ENCODE measurements around the gene SORD. TPM values are rescaled to one million over a fixed set of nuclear protein-coding genes. Genes with fewer than 3 reads are reported as not detected.

Gene SORD
- total and polyA plus RNA-seq, 9 of the 15 experiments (the other 6 are each of a cell fraction or from before 2014, with no cell fraction given): 5.9 to 79.2 (median 29.6) TPM

DNA sequence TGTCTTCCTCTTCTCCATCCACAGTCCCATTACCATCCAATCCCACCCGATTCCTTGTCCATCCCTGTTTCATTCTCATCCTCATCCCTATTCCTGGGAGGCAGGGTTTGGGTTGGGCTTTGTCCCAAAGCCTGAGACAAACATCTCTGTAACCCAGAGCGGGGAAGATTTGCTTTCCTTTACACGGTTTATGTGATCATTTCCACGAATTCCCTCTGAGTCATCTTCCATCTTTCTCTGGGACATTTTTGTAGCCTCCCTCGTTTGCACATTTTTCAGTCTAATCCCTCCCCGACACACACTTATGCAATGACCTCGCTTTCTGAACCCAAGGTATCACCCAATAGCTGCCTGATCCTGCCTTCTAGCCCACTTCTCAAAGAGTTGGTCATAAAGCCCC lies 68.2 kb downstream of the SORD start (continued):
- TF ChIP-seq JUND (IDR thresholded peaks at IDR 0.05; ENCODE audit: borderline replicate concordance, low read depth, low read length) (peak; percentile 82), JUND (tag; IDR thresholded peaks at IDR 0.05; ENCODE audit: borderline replicate concordance, low read depth, low read length) (peak; percentile 72; the same call in 1 of the 3 replicates), LEF1 (IDR thresholded peaks at IDR 0.05) (0 out of 2 replicates have a peak, but pooled peaks have one; percentile 13), NR3C1 (CRISPR knock-in tag; IDR thresholded peaks at IDR 0.05) (no peak), ZNF174 (CRISPR knock-in tag; IDR thresholded peaks at IDR 0.05) (no peak), MTA1 (IDR thresholded peaks at IDR 0.05; ENCODE audit: borderline replicate concordance) (peak; percentile 31; the same call in 1 of the 2 replicates), SMARCE1 (IDR thresholded peaks at IDR 0.05) (peak; percentile 69), NCOA4 (IDR thresholded peaks at IDR 0.05; ENCODE audit: partially characterized antibody) (no peak), MEIS2 (IDR thresholded peaks at IDR 0.05; ENCODE audit: partially characterized antibody) (no peak), ARID1B (IDR thresholded peaks at IDR 0.05) (peak; percentile 70), HLTF (IDR thresholded peaks at IDR 0.05) (no peak), TAF1 (IDR thresholded peaks at IDR 0.05; ENCODE audit: control insufficient read depth, extremely low read depth, insufficient read depth, low read length, severe bottlenecking) (no peak), ZEB2 (IDR thresholded peaks at IDR 0.05) (no peak), SREBF1 (IDR thresholded peaks at IDR 0.05; ENCODE audit: borderline replicate concordance, low read depth, low read length) (no peak), NR4A1 (CRISPR knock-in tag; IDR thresholded peaks at IDR 0.05) (no peak), NR4A1 (tag; IDR thresholded peaks at IDR 0.05) (no peak), EZH2 (IDR thresholded peaks at IDR 0.05; ENCODE audit: borderline replicate concordance, low read depth, low read length) (no peak), KDM2B (CRISPR knock-in tag; IDR thresholded peaks at IDR 0.05) (no peak), ZKSCAN8 (CRISPR knock-in tag; IDR thresholded peaks at IDR 0.05) (no peak)
- TF ChIP-seq, protein P1, sequence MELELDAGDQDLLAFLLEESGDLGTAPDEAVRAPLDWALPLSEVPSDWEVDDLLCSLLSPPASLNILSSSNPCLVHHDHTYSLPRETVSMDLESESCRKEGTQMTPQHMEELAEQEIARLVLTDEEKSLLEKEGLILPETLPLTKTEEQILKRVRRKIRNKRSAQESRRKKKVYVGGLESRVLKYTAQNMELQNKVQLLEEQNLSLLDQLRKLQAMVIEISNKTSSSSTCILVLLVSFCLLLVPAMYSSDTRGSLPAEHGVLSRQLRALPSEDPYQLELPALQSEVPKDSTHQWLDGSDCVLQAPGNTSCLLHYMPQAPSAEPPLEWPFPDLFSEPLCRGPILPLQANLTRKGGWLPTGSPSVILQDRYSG (tag; conservative IDR thresholded peaks at IDR 0.05; ENCODE audit: low read depth): no peak
- TF ChIP-seq, protein P2, sequence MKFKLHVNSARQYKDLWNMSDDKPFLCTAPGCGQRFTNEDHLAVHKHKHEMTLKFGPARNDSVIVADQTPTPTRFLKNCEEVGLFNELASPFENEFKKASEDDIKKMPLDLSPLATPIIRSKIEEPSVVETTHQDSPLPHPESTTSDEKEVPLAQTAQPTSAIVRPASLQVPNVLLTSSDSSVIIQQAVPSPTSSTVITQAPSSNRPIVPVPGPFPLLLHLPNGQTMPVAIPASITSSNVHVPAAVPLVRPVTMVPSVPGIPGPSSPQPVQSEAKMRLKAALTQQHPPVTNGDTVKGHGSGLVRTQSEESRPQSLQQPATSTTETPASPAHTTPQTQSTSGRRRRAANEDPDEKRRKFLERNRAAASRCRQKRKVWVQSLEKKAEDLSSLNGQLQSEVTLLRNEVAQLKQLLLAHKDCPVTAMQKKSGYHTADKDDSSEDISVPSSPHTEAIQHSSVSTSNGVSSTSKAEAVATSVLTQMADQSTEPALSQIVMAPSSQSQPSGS (CRISPR knock-in tag; IDR thresholded peaks at IDR 0.05): no peak
- TF ChIP-seq, protein P3, sequence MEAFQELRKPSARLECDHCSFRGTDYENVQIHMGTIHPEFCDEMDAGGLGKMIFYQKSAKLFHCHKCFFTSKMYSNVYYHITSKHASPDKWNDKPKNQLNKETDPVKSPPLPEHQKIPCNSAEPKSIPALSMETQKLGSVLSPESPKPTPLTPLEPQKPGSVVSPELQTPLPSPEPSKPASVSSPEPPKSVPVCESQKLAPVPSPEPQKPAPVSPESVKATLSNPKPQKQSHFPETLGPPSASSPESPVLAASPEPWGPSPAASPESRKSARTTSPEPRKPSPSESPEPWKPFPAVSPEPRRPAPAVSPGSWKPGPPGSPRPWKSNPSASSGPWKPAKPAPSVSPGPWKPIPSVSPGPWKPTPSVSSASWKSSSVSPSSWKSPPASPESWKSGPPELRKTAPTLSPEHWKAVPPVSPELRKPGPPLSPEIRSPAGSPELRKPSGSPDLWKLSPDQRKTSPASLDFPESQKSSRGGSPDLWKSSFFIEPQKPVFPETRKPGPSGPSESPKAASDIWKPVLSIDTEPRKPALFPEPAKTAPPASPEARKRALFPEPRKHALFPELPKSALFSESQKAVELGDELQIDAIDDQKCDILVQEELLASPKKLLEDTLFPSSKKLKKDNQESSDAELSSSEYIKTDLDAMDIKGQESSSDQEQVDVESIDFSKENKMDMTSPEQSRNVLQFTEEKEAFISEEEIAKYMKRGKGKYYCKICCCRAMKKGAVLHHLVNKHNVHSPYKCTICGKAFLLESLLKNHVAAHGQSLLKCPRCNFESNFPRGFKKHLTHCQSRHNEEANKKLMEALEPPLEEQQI (IDR thresholded peaks at IDR 0.05): no peak
- TF ChIP-seq, protein P4, sequence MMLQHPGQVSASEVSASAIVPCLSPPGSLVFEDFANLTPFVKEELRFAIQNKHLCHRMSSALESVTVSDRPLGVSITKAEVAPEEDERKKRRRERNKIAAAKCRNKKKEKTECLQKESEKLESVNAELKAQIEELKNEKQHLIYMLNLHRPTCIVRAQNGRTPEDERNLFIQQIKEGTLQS (IDR thresholded peaks at IDR 0.05): peak; percentile 89
- TF ChIP-seq, protein P4 (CRISPR knock-in tag; conservative IDR thresholded peaks at IDR 0.05): no peak

Measured in K562 (cell line).